GM10266 (cell line): ENCODE data around the gene ZCCHC17.
A peak's percentile ranks its signal among the peaks of the same experiment; 100 is the strongest.

Experiments
- DNase-seq: peaks from one replicate; pipeline ENCODE4 v3.0.0; 2012; ENCODE audit errors: extremely low spot score
- CTCF ChIP-seq: IDR thresholded peaks from 2 replicates; pipeline ENCODE4 v1.5.1; 2012; ENCODE audit warnings: mild to moderate bottlenecking, low read depth; ENCODE audit not compliant: control insufficient read depth, insufficient read depth; ENCODE audit errors: missing control alignments

The ZCCHC17 gene

GRCh38 chr1:31393463-31393862 lies 96.6 kb downstream of the ZCCHC17 start:
- DNase-seq: no peak
- no peak for TF ChIP-seq CTCF

- peak; percentile 85 for TF ChIP-seq CTCF
- peak; percentile 82 for DNase-seq
Measured at GRCh38 chr1:31394584-31395193, 97.9 kb downstream of the ZCCHC17 start.

- peak; percentile 31 for TF ChIP-seq CTCF
- no peak for DNase-seq
Measured at GRCh38 chr1:31396633-31397351, 100.0 kb downstream of the ZCCHC17 start.

GRCh38 chr1:31397360-31398095 lies 100.7 kb downstream of the ZCCHC17 start:
- no peak for DNase-seq
- TF ChIP-seq CTCF: no peak

GRCh38 chr1:31398246-31398645 lies 101.4 kb downstream of the ZCCHC17 start:
- no peak for DNase-seq
- no peak for TF ChIP-seq CTCF

- no peak for TF ChIP-seq CTCF
- no peak for DNase-seq
Measured at GRCh38 chr1:31399976-31400375, 103.1 kb downstream of the ZCCHC17 start.

- no peak for TF ChIP-seq CTCF
- no peak for DNase-seq
Measured at GRCh38 chr1:31400393-31400792, 103.6 kb downstream of the ZCCHC17 start.
